Left ventricle myocardium inferior (tissue), 1 donor: ENCODE results near the gene EXOC4. TPM values are rescaled to one million over a fixed set of nuclear protein-coding genes. Genes with fewer than 3 reads are reported as not detected.

ENCODE experiments used
- DNase-seq: peaks from one replicate; pipeline ENCODE4 v3.0.0-alpha.2; 2020
- H3K27ac ChIP-seq: fragments of 200-600 bp; replicated peaks from 2 replicates; pipeline ENCODE4 v1.8.0; 2021
- H3K27me3 ChIP-seq: fragments of 200-600 bp; 2 replicates; pipeline ENCODE4 v1.8.0; 2021; ENCODE audit warnings: low read depth
- H3K36me3 ChIP-seq: fragments of 200-600 bp; 2 replicates; pipeline ENCODE4 v1.8.0; 2021
- H3K4me1 ChIP-seq: fragments of 200-600 bp; 2 replicates; pipeline ENCODE4 v1.8.0; 2021
- H3K4me3 ChIP-seq: fragments of 200-600 bp; 2 replicates; pipeline ENCODE4 v1.8.0; 2021; ENCODE audit warnings: mild to moderate bottlenecking, moderate library complexity
- H3K9me3 ChIP-seq: fragments of 200-600 bp; replicated peaks from 2 replicates; pipeline ENCODE4 v1.8.0; 2021
- CTCF ChIP-seq: fragments of 200-600 bp; IDR thresholded peaks from 2 replicates; pipeline ENCODE4 v1.8.0; 2021; ENCODE audit warnings: antibody characterized with exemption, mild to moderate bottlenecking, borderline replicate concordance
- intact Hi-C: fragments of 100-400 bp; cut with micrococcal nuclease; formaldehyde crosslinking; loops from one replicate; pipeline ENCODE4 v1.11.0; 2022
- total RNA-seq: library from RNA; stranded (reverse); fragmentation: NEBNext Ultra II Directional; extraction: Animal tissue kit (Norgen Biotek cat#: 25700); gene quantifications from one replicate; pipeline ENCODE4 v1.2.1, GENCODE V29; 2021
- donor health status: DM: no; HTN: yes; CAD: no; lungs with severe emphysema.

The EXOC4 gene
- total RNA-seq, 1 donor from 2014 or later = 33.8 TPM

DNA sequence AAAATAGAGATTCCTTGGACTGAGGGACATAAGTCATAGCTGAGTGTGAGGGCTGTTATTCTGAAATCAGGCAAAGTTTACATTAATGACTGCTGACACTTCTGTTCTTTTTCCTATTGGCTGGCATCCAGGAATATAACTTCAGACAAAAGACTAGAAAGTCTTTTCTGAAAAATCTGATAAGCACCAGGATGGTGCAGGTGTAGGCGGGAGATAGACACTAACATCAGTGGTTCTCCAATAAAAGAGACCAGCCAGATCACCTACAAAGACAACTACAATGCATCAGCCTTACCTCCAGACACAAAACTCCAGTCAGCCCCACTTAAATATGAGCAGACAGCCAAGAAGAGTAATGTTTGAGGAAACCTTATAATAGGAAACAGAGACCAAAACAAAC, 705.9 kb downstream of the EXOC4 start:
- no peak overlapping the region for H3K27ac ChIP-seq
- intact Hi-C loops = no loop called here
- H3K4me1 ChIP-seq = no peaks in the 10 kb centered on the region
- no peaks in the 10 kb centered on the region for H3K9me3 ChIP-seq
- no peak overlapping the region for H3K4me3 ChIP-seq
- no peak for TF ChIP-seq CTCF
- no peak for DNase-seq
- no peaks in the 10 kb centered on the region for H3K27me3 ChIP-seq
- peaks cover 6% of the 10 kb centered on the region for H3K36me3 ChIP-seq

DNA sequence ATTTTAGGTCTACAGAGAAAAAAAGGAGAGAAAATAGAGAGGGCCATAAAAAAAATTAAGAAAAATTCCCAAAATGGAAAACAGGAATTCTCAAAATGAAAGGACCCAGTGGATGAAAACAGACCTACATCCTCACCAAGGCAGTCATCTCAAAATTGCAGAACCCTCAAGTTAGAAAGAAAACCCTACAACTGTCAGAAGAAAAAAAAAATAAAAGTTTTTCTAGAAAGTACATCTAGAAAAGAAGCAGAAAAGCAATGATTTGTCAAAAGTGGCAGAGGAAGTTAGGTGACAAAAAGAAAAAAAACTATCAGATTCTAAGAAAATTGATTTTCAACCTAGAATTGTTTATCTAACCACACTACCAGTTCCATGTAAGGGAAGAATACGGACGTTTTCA, 706.6 kb downstream of the EXOC4 start:
- TF ChIP-seq CTCF = no peak
- no peaks in the 10 kb centered on the region for H3K27me3 ChIP-seq
- H3K4me3 ChIP-seq = no peak overlapping the region
- H3K27ac ChIP-seq = no peak overlapping the region
- intact Hi-C loops = no loop called here
- H3K36me3 ChIP-seq = peaks cover 5% of the 10 kb centered on the region
- DNase-seq = no peak
- no peaks in the 10 kb centered on the region for H3K4me1 ChIP-seq
- H3K9me3 ChIP-seq = peaks cover 6% of the 10 kb centered on the region

GRCh38 chr7:133961724-133962123, 708.8 kb downstream of the EXOC4 start:
- TF ChIP-seq CTCF = no peak
- Histone ChIP-seq H3K27me3 (no peaks in the 10 kb centered on the region), H3K36me3 (no peaks in the 10 kb centered on the region), H3K9me3 (peaks cover 25% of the 10 kb centered on the region), H3K27ac (no peak overlapping the region), H3K4me1 (no peaks in the 10 kb centered on the region), H3K4me3 (no peak overlapping the region)
- DNase-seq = no peak
- intact Hi-C loops = no loop called here

DNA sequence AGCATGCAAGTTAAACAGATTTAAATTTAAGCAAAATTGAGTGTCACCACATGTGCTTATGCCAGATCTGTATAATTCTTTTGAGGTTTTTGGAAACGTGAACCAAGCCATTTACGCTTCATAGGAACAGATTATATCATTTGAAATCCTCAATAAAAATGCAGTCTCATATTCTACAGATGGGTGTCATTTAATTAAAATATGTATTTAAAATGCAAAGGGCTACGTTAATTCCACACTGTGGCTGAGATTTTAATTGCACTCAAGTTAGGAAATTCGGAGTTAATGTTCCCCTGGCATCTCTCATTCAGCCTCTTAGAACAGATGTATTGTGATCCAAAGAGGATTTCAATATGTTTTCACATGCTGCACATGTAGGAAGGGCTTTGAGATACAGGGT, 709.8 kb downstream of the EXOC4 start:
- H3K27ac ChIP-seq = no peak overlapping the region
- intact Hi-C loops = no loop called here
- H3K4me1 ChIP-seq = no peaks in the 10 kb centered on the region
- H3K36me3 ChIP-seq = no peaks in the 10 kb centered on the region
- DNase-seq = no peak
- H3K9me3 ChIP-seq = peaks cover 32% of the 10 kb centered on the region
- H3K4me3 ChIP-seq = no peak overlapping the region
- H3K27me3 ChIP-seq = no peaks in the 10 kb centered on the region
- TF ChIP-seq CTCF = no peak

DNA sequence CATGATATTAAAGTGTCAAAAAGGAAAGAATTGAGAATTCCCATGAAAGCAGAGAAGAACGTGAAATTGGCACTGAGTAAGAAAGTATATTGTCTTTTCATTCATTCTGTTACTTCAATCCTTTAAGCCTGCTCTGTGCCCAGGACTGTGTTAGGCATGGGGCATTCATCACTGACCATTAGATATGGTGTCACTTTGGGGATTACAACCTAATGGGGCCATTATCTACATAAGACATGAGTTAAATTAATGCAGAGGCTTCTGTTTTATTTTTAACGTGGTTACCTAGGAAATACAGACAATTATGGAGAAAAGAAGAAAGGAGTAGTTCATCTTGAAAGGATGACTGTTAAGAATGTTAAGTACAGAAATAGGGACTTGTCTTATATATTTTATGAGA, 710.8 kb downstream of the EXOC4 start:
- H3K27ac ChIP-seq = no peak overlapping the region
- no peaks in the 10 kb centered on the region for H3K36me3 ChIP-seq
- no peak for TF ChIP-seq CTCF
- DNase-seq = no peak
- H3K4me3 ChIP-seq = no peak overlapping the region
- intact Hi-C loops = no loop called here
- H3K4me1 ChIP-seq = no peaks in the 10 kb centered on the region
- H3K27me3 ChIP-seq = no peaks in the 10 kb centered on the region
- H3K9me3 ChIP-seq = peaks cover 36% of the 10 kb centered on the region

DNA sequence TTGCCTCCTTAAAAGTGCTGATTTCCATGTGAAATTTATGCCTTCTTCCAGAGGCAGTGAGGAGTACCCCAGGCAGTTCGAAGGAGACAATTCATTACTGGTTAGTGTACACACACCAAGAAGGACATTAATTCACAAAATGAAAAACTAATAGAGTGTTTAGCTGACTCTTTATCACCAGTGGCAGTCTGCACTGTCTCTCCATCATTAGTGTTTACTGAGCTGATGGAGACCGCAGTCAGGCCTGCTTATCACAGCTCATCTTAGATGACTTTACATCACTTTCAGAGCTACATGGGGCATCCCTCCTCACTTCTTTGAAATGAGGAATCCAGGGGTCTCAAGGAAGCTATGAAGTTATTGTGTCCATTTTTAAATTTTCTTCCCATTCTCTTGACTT, 718.7 kb downstream of the EXOC4 start:
- peaks cover 17% of the 10 kb centered on the region for H3K9me3 ChIP-seq
- H3K4me1 ChIP-seq = no peaks in the 10 kb centered on the region
- DNase-seq = no peak
- TF ChIP-seq CTCF = no peak
- H3K27me3 ChIP-seq = no peaks in the 10 kb centered on the region
- peaks cover 4% of the 10 kb centered on the region for H3K36me3 ChIP-seq
- intact Hi-C loops = no loop called here
- no peak overlapping the region for H3K4me3 ChIP-seq
- no peak overlapping the region for H3K27ac ChIP-seq
